ENCODE data around the gene PRR23E.

Gene PRR23E

DNA sequence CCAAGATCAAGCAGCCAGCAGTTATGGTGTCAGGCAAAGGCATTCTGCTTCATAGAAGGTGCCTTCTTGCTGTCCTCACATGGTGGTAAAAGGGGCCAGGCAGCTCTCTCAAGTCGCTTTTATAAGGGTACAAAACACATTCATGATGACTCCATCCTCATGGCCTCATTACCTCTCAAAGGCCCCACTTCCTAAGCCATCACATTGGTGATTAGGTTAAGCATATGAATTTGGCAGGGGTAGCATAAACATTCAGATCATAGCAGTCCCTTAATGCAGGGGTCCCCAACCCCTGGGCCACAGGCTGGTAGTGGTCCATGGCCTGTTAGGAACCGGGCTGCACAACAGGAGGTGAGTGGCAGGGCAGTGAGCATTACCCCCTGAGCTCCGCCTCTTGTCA is 42.8 kb downstream of the PRR23E start:
- DNase-seq = no peak

DNA sequence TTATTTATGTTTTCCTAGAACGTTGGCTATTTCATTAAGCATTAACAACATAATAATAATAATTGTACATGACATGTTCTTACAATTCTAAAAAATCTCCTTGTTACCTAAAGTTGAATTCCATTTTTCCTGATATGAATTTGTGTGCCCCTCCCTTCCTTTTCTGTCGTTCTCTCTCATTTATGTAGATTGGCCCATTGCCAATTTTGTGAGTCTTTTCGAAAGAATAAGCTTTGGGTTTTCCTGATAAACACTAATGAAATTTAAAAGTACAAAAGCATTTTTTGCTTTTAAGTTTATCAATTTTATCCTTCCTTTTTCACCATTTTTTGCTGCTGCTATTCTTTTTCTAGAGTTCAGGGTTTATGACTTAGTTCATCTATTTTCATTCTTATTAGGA is 44.9 kb downstream of the PRR23E start:
- no peak for DNase-seq

DNA sequence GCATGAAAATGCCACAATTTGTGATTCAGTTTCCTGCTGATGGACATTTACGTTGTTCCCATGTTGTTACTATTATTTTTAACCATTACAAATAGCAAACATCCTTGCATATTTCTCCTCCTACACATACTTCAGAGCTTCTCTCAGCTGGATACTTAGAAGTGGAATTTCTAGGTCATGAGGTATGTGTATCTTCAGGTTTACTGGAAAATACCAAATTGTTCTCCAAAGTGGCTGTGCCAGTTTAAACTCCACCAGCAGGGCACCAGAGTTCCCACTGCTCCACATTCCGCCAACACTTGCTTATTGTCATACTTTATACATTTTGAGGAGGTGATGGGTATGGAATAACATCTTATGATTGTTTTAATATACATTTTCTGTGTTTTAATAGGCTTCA is 45.7 kb downstream of the PRR23E start:
- DNase-seq = no peak

GRCh38 chr3:127247292-127247691 is 54.4 kb downstream of the PRR23E start:
- no peak for DNase-seq

Measured in activated T-cell treated with anti-CD3 and anti-CD28 coated beads, Interleukin-2, amount 50 U/mL, for 48 hours (primary cell).